ENCODE measurements around the gene KRTAP3-1. TPM values are rescaled to one million over a fixed set of nuclear protein-coding genes. Genes with fewer than 3 reads are reported as not detected.

The KRTAP3-1 gene
- total RNA-seq, 5 donors from 2014 or later (not counting 1 experiment from before 2014, with no cell fraction given): not detected

- Mint-ChIP-seq H3K27ac (no peak overlapping the region), H3K36me3 (no peaks in the 10 kb centered on the region), H3K27me3 (peaks cover 27 to 31% of the 10 kb centered on the region in 2 donors), H3K9me3 (no peaks in the 10 kb centered on the region), H3K4me3 (no peak overlapping the region), H3K4me1 (no peaks in the 10 kb centered on the region)
- H3K27ac ChIP-seq (ENCODE audit: low read length): no peak overlapping the region
- H3K4me1 ChIP-seq (ENCODE audit: control insufficient read depth in 1 of 2, extremely low read depth in 1 of 2, insufficient read depth in 2 of 2, low read length in 2 of 2): no peaks in the 10 kb centered on the region
- POLR2A ChIA-PET: no interaction called here
- no peak overlapping the region for H3K4me3 ChIP-seq (ENCODE audit: control insufficient read depth in 1 of 2, extremely low read depth in 1 of 2, low read length in 1 of 2)
- peaks cover 0 to 11% of the 10 kb centered on the region in 2 experiments for H3K27me3 ChIP-seq (replicated peaks in 1 of 2; ENCODE audit: control insufficient read depth in 2 of 2, extremely low read depth in 1 of 2, insufficient read depth in 2 of 2, low read length in 1 of 2)
- ATAC-seq (replicated peaks in 1 of 4): no peak
- H3K36me3 ChIP-seq (ENCODE audit: control insufficient read depth in 2 of 2, extremely low read depth in 1 of 2, insufficient read depth in 1 of 2, low read length in 1 of 2): no peaks in the 10 kb centered on the region
- CTCF ChIA-PET: interaction anchor here in 1 of 2 donors (0.6 kb wide), 1 partner anchor 347 kb away, joined by 4 read pairs; no protein-coding TSS in a partner anchor
- no peak for DNase-seq
- H3K9me3 ChIP-seq: no peaks in the 10 kb centered on the region
Measured at GRCh38 chr17:40975516-40975915, 33.4 kb downstream of the KRTAP3-1 start.

GRCh38 chr17:40974366-40974765, 34.6 kb downstream of the KRTAP3-1 start:
- Mint-ChIP-seq H3K27ac (no peak overlapping the region), H3K36me3 (no peaks in the 10 kb centered on the region)

GRCh38 chr17:40967582-40967981, 41.3 kb downstream of the KRTAP3-1 start:
- Histone ChIP-seq H3K27me3 (replicated peaks in 1 of 2; ENCODE audit: control insufficient read depth in 2 of 2, extremely low read depth in 1 of 2, insufficient read depth in 2 of 2, low read length in 1 of 2) (no peaks in the 10 kb centered on the region), H3K27ac (ENCODE audit: low read length) (no peak overlapping the region), H3K4me1 (ENCODE audit: control insufficient read depth in 1 of 2, extremely low read depth in 1 of 2, insufficient read depth in 2 of 2, low read length in 2 of 2) (no peaks in the 10 kb centered on the region), H3K4me3 (ENCODE audit: control insufficient read depth in 1 of 2, extremely low read depth in 1 of 2, low read length in 1 of 2) (no peak overlapping the region), H3K9me3 (no peaks in the 10 kb centered on the region), H3K36me3 (ENCODE audit: control insufficient read depth in 2 of 2, extremely low read depth in 1 of 2, insufficient read depth in 1 of 2, low read length in 1 of 2) (no peaks in the 10 kb centered on the region)
- WGBS (ENCODE audit: insufficient coverage): no CpG with 5 or more reads among the region's 1 CpG
- Mint-ChIP-seq H3K4me3 (no peak overlapping the region), H3K27ac (no peak overlapping the region), H3K9me3 (no peaks in the 10 kb centered on the region), H3K36me3 (no peaks in the 10 kb centered on the region), H3K27me3 (peaks cover 8 to 26% of the 10 kb centered on the region in 2 donors), H3K4me1 (peaks cover 0 to 5% (median 0%) of the 10 kb centered on the region in 3 donors)
- POLR2A ChIA-PET: interaction anchor here in 1 of 2 donors (0.6 kb wide), 1 partner anchor 240 kb away, joined by 3 read pairs; no protein-coding TSS in a partner anchor
- ATAC-seq (replicated peaks in 1 of 4) (no peak), DNase-seq (no peak)
- CTCF ChIA-PET: interaction anchor here in 1 of 2 donors (0.6 to 0.7 kb wide), 2 partner anchors 347 to 1157 kb away, joined by 4 read pairs; no protein-coding TSS in a partner anchor

More at GRCh38 chr17:40974366-40974765, 34.6 kb downstream of the KRTAP3-1 start:
- no peaks in the 10 kb centered on the region for H3K9me3 Mint-ChIP-seq
- peaks cover 0 to 8% of the 10 kb centered on the region in 2 experiments for H3K27me3 ChIP-seq (replicated peaks in 1 of 2; ENCODE audit: control insufficient read depth in 2 of 2, extremely low read depth in 1 of 2, insufficient read depth in 2 of 2, low read length in 1 of 2)
- no peak overlapping the region for H3K27ac ChIP-seq (ENCODE audit: low read length)
- H3K27me3 Mint-ChIP-seq: peaks cover 26 to 27% of the 10 kb centered on the region in 2 donors
- H3K4me3 ChIP-seq (ENCODE audit: control insufficient read depth in 1 of 2, extremely low read depth in 1 of 2, low read length in 1 of 2): no peak overlapping the region
- no peak for DNase-seq
- 95% methylated on average over 2 of the region's 3 CpGs for WGBS (ENCODE audit: insufficient coverage)
- no peak for ATAC-seq (replicated peaks in 1 of 4)
- H3K4me3 Mint-ChIP-seq: no peak overlapping the region
- no peaks in the 10 kb centered on the region for H3K4me1 Mint-ChIP-seq
- no peaks in the 10 kb centered on the region for H3K4me1 ChIP-seq (ENCODE audit: control insufficient read depth in 1 of 2, extremely low read depth in 1 of 2, insufficient read depth in 2 of 2, low read length in 2 of 2)
- no peaks in the 10 kb centered on the region for H3K9me3 ChIP-seq
- CTCF ChIA-PET: no interaction called here
- POLR2A ChIA-PET: no interaction called here
- no peaks in the 10 kb centered on the region for H3K36me3 ChIP-seq (ENCODE audit: control insufficient read depth in 2 of 2, extremely low read depth in 1 of 2, insufficient read depth in 1 of 2, low read length in 1 of 2)

GRCh38 chr17:40966848-40967247, 42.1 kb downstream of the KRTAP3-1 start, which contains the start of gene KRT39:
KRT39 (minus strand) TSS chr17:40966948; CDS start chr17:40966856, 92 bp downstream.
- Histone ChIP-seq H3K9me3 (no peaks in the 10 kb centered on the region), H3K4me3 (ENCODE audit: control insufficient read depth in 1 of 2, extremely low read depth in 1 of 2, low read length in 1 of 2) (no peak within 1 kb of the TSS), H3K27ac (ENCODE audit: low read length) (no peak within 1 kb of the TSS), H3K27me3 (replicated peaks in 1 of 2; ENCODE audit: control insufficient read depth in 2 of 2, extremely low read depth in 1 of 2, insufficient read depth in 2 of 2, low read length in 1 of 2) (no peaks in the 10 kb centered on the region), H3K36me3 (ENCODE audit: control insufficient read depth in 2 of 2, extremely low read depth in 1 of 2, insufficient read depth in 1 of 2, low read length in 1 of 2) (no peaks in the 10 kb centered on the region), H3K4me1 (ENCODE audit: control insufficient read depth in 1 of 2, extremely low read depth in 1 of 2, insufficient read depth in 2 of 2, low read length in 2 of 2) (no peaks in the 10 kb centered on the region)
- Mint-ChIP-seq H3K27ac (no peak within 1 kb of the TSS), H3K9me3 (no peaks in the 10 kb centered on the region), H3K4me3 (no peak within 1 kb of the TSS), H3K27me3 (peaks cover 8 to 26% of the 10 kb centered on the region in 2 donors), H3K4me1 (peaks cover 0 to 5% (median 0%) of the 10 kb centered on the region in 3 donors), H3K36me3 (no peaks in the 10 kb centered on the region)
- no CpG with 5 or more reads among the region's 1 CpG for WGBS (ENCODE audit: insufficient coverage)
- no peak for DNase-seq
- no peak for ATAC-seq (replicated peaks in 1 of 4)
- CTCF ChIA-PET: interaction anchor here in 1 of 2 donors (0.6 kb wide), 1 partner anchor 1158 kb away, joined by 4 read pairs; no protein-coding TSS in a partner anchor
- POLR2A ChIA-PET: interaction anchor here in 1 of 2 donors (0.6 kb wide), 1 partner anchor 241 kb away, joined by 3 read pairs; no protein-coding TSS in a partner anchor

GRCh38 chr17:40963838-40964237, 45.1 kb downstream of the KRTAP3-1 start:
- H3K36me3 Mint-ChIP-seq: no peaks in the 10 kb centered on the region
- H3K27ac Mint-ChIP-seq: no peak overlapping the region
- no peak overlapping the region for H3K4me3 Mint-ChIP-seq
- Histone ChIP-seq H3K27me3 (replicated peaks in 1 of 2; ENCODE audit: control insufficient read depth in 2 of 2, extremely low read depth in 1 of 2, insufficient read depth in 2 of 2, low read length in 1 of 2) (peaks cover 0 to 4% of the 10 kb centered on the region in 2 experiments), H3K27ac (ENCODE audit: low read length) (no peak overlapping the region), H3K36me3 (ENCODE audit: control insufficient read depth in 2 of 2, extremely low read depth in 1 of 2, insufficient read depth in 1 of 2, low read length in 1 of 2) (no peaks in the 10 kb centered on the region), H3K4me1 (ENCODE audit: control insufficient read depth in 1 of 2, extremely low read depth in 1 of 2, insufficient read depth in 2 of 2, low read length in 2 of 2) (no peaks in the 10 kb centered on the region), H3K9me3 (no peaks in the 10 kb centered on the region), H3K4me3 (ENCODE audit: control insufficient read depth in 1 of 2, extremely low read depth in 1 of 2, low read length in 1 of 2) (no peak overlapping the region)
- WGBS (ENCODE audit: insufficient coverage): no CpG with 5 or more reads among the region's 1 CpG
- peaks cover 6 to 28% of the 10 kb centered on the region in 2 donors for H3K27me3 Mint-ChIP-seq
- ChIA-PET CTCF (interaction anchor here in 1 of 2 donors (0.8 kb wide), 1 partner anchor 167 kb away, joined by 3 read pairs; no protein-coding TSS in a partner anchor), POLR2A (no interaction called here)
- H3K9me3 Mint-ChIP-seq: no peaks in the 10 kb centered on the region
- H3K4me1 Mint-ChIP-seq: peaks cover 0 to 7% (median 0%) of the 10 kb centered on the region in 3 donors
- peak in 2 of 35 experiments; percentile 0 to 38 for DNase-seq
- ATAC-seq (replicated peaks in 1 of 4): peak in 1 of 4 experiments; percentile 36

- WGBS (ENCODE audit: insufficient coverage): 81% methylated on average over 4 of the region's 4 CpGs
Measured at GRCh38 chr17:40962059-40962561, 46.8 kb downstream of the KRTAP3-1 start.

More at GRCh38 chr17:40962059-40962561, 46.8 kb downstream of the KRTAP3-1 start:
- H3K4me3 ChIP-seq (ENCODE audit: control insufficient read depth in 1 of 2, extremely low read depth in 1 of 2, low read length in 1 of 2): no peak overlapping the region
- Mint-ChIP-seq H3K9me3 (no peaks in the 10 kb centered on the region), H3K27ac (no peak overlapping the region), H3K27me3 (peaks cover 3 to 28% of the 10 kb centered on the region in 2 donors), H3K4me1 (peaks cover 0 to 7% (median 0%) of the 10 kb centered on the region in 3 donors), H3K36me3 (no peaks in the 10 kb centered on the region), H3K4me3 (no peak overlapping the region)
- no peaks in the 10 kb centered on the region for H3K36me3 ChIP-seq (ENCODE audit: control insufficient read depth in 2 of 2, extremely low read depth in 1 of 2, insufficient read depth in 1 of 2, low read length in 1 of 2)
- CTCF ChIA-PET: interaction anchor here in 1 of 2 donors (1.3 kb wide), 1 partner anchor 19 kb away, joined by 3 read pairs; no protein-coding TSS in a partner anchor
- H3K9me3 ChIP-seq: no peaks in the 10 kb centered on the region
- ATAC-seq (replicated peaks in 1 of 4) (no peak), DNase-seq (no peak)
- H3K27ac ChIP-seq (ENCODE audit: low read length): no peak overlapping the region
- peaks cover 0 to 4% of the 10 kb centered on the region in 2 experiments for H3K27me3 ChIP-seq (replicated peaks in 1 of 2; ENCODE audit: control insufficient read depth in 2 of 2, extremely low read depth in 1 of 2, insufficient read depth in 2 of 2, low read length in 1 of 2)
- no peaks in the 10 kb centered on the region for H3K4me1 ChIP-seq (ENCODE audit: control insufficient read depth in 1 of 2, extremely low read depth in 1 of 2, insufficient read depth in 2 of 2, low read length in 2 of 2)
- POLR2A ChIA-PET: no interaction called here

Data from T-cell (primary cell).